Hepatocyte (in vitro differentiated cells): ENCODE measurements around the gene FGFR3. TPM values are rescaled to one million over a fixed set of nuclear protein-coding genes. Genes with fewer than 3 reads are reported as not detected.

Experiments used
- DNase-seq: peaks from one replicate; pipeline ENCODE4 v3.0.0-alpha.2; 2016; ENCODE audit warnings: low spot score
- H2AFZ ChIP-seq: fragments of 200-600 bp; sonication (generic); 2 replicates; pipeline ENCODE4 v1.6.0; 2016; ENCODE audit warnings: antibody characterized with exemption, mild to moderate bottlenecking
- H3K27ac ChIP-seq: fragments of 200-600 bp; sonication (generic); 2 replicates; pipeline ENCODE4 v1.5.1; 2016; ENCODE audit warnings: mild to moderate bottlenecking
- H3K27me3 ChIP-seq: fragments of 200-600 bp; sonication (generic); 2 replicates; pipeline ENCODE4 v1.6.1; 2016
- H3K36me3 ChIP-seq: fragments of 200-600 bp; sonication (generic); replicated peaks from 2 replicates; pipeline ENCODE4 v1.5.1; 2016; ENCODE audit warnings: low read depth; ENCODE audit not compliant: insufficient read depth
- H3K4me1 ChIP-seq: fragments of 200-600 bp; sonication (generic); 2 replicates; pipeline ENCODE4 v1.5.1; 2016; ENCODE audit warnings: mild to moderate bottlenecking, moderate library complexity; ENCODE audit not compliant: insufficient read depth
- H3K4me2 ChIP-seq: fragments of 200-600 bp; sonication (generic); 2 replicates; pipeline ENCODE4 v1.6.0; 2016
- H3K4me3 ChIP-seq: fragments of 200-600 bp; sonication (generic); 2 replicates; pipeline ENCODE4 v1.5.1; 2016; ENCODE audit warnings: mild to moderate bottlenecking
- H3K79me2 ChIP-seq: fragments of 200-600 bp; sonication (generic); 2 replicates; pipeline ENCODE4 v1.6.0; 2017; ENCODE audit warnings: mild to moderate bottlenecking
- H3K9me2 ChIP-seq: fragments of 200-600 bp; sonication (generic); replicated peaks from 2 replicates; pipeline ENCODE4 v1.6.0; 2017; ENCODE audit warnings: mild to moderate bottlenecking; ENCODE audit not compliant: insufficient read depth
- H3K9me3 ChIP-seq: fragments of 200-600 bp; sonication (generic); 2 replicates; pipeline ENCODE4 v1.5.1; 2016; ENCODE audit warnings: low read depth, mild to moderate bottlenecking
- H4K20me1 ChIP-seq: fragments of 200-600 bp; sonication (generic); 2 replicates; pipeline ENCODE4 v1.6.0; 2016; ENCODE audit warnings: mild to moderate bottlenecking; ENCODE audit not compliant: insufficient read depth, poor library complexity, severe bottlenecking
- CTCF ChIP-seq: fragments of 200-600 bp; sonication (generic); IDR thresholded peaks from 2 replicates; pipeline ENCODE4 v1.5.1; 2016; ENCODE audit warnings: antibody characterized with exemption, mild to moderate bottlenecking; ENCODE audit not compliant: poor library complexity
- EZH2 ChIP-seq: fragments of 200-600 bp; sonication (generic); IDR thresholded peaks from 2 replicates; pipeline ENCODE4 v1.6.1; 2016; ENCODE audit warnings: antibody characterized with exemption, mild to moderate bottlenecking, borderline replicate concordance
- EZH2phosphoT487 ChIP-seq: fragments of 200-600 bp; sonication (generic); IDR thresholded peaks from one replicate; pipeline ENCODE4 v1.6.1; 2018; ENCODE audit warnings: antibody characterized with exemption, mild to moderate bottlenecking, low read depth, moderate library complexity; ENCODE audit not compliant: unreplicated experiment, severe bottlenecking
- WGBS: methylation state at CpG from one replicate; pipeline ENCODE4 v1.1.6; 2016; ENCODE audit warnings: low lambda C conversion rate; ENCODE audit errors: missing lambda C conversion rate; 5-methylcytosine and 5-hydroxymethylcytosine counted together
- polyA plus RNA-seq: library from polyadenylated mRNA; unstranded; fragments of >200 nt; fragmentation: Nextera tagmentation; extraction: Ambion mirVana; gene quantifications from 2 replicates; pipeline ENCODE4 v1.2.1, GENCODE V29; 2016
- total RNA-seq: library from RNA; depleted of rRNA; stranded (reverse); fragments of >200 nt; gene quantifications from 2 replicates; pipeline ENCODE4 v1.2.3, GENCODE V29; 2014

FGFR3 gene
- total and polyA plus RNA-seq, 2 experiments from 2014 or later, result 82.0 to 99.8 TPM

- no peaks in the 10 kb centered on the region for H3K27me3 ChIP-seq
- H3K9me3 ChIP-seq, result no peaks in the 10 kb centered on the region
- no peak overlapping the region for H3K4me2 ChIP-seq
- no peak overlapping the region for H3K27ac ChIP-seq
- no peak overlapping the region for H3K4me3 ChIP-seq
- no peaks in the 10 kb centered on the region for H3K79me2 ChIP-seq
- WGBS, result 91% methylated on average over 19 of the region's 19 CpGs
- TF ChIP-seq EZH2phosphoT487 (no peak), CTCF (no peak), EZH2 (no peak)
- no peaks in the 10 kb centered on the region for H3K36me3 ChIP-seq
- H4K20me1 ChIP-seq, result no peaks in the 10 kb centered on the region
- H2AFZ ChIP-seq, result no peak overlapping the region
- no peaks in the 10 kb centered on the region for H3K9me2 ChIP-seq
- DNase-seq, result no peak
- H3K4me1 ChIP-seq, result no peaks in the 10 kb centered on the region
These were observed 32.2 kb downstream of the FGFR3 start for GRCh38 chr4:1825326-1825725.

GRCh38 chr4:1826531-1827350, 33.6 kb downstream of the FGFR3 start:
- Histone ChIP-seq H3K79me2 (no peaks in the 10 kb centered on the region), H3K9me2 (no peaks in the 10 kb centered on the region), H3K27me3 (no peaks in the 10 kb centered on the region), H3K9me3 (no peaks in the 10 kb centered on the region), H3K36me3 (no peaks in the 10 kb centered on the region), H4K20me1 (no peaks in the 10 kb centered on the region), H3K4me1 (no peaks in the 10 kb centered on the region), H3K4me3 (no peak overlapping the region), H3K27ac (no peak overlapping the region), H2AFZ (no peak overlapping the region), H3K4me2 (no peak overlapping the region)
- no peak for DNase-seq
- no peak for TF ChIP-seq CTCF
- no peak for TF ChIP-seq EZH2phosphoT487
- no peak for TF ChIP-seq EZH2
- 95% methylated on average over 30 of the region's 30 CpGs for WGBS

GRCh38 chr4:1830234-1830633, 37.1 kb downstream of the FGFR3 start:
- TF ChIP-seq EZH2phosphoT487, result no peak
- H3K36me3 ChIP-seq, result no peaks in the 10 kb centered on the region
- no peaks in the 10 kb centered on the region for H3K4me1 ChIP-seq
- no peak overlapping the region for H2AFZ ChIP-seq
- no peak overlapping the region for H3K4me3 ChIP-seq
- no peaks in the 10 kb centered on the region for H4K20me1 ChIP-seq
- H3K9me2 ChIP-seq, result no peaks in the 10 kb centered on the region
- no peak overlapping the region for H3K4me2 ChIP-seq
- H3K79me2 ChIP-seq, result no peaks in the 10 kb centered on the region
- no peaks in the 10 kb centered on the region for H3K9me3 ChIP-seq
- H3K27ac ChIP-seq, result no peak overlapping the region
- no peaks in the 10 kb centered on the region for H3K27me3 ChIP-seq
- WGBS, result 94% methylated on average over 3 of the region's 3 CpGs
- no peak for DNase-seq

GRCh38 chr4:1830642-1831228, 37.6 kb downstream of the FGFR3 start:
- H3K9me2 ChIP-seq, result no peaks in the 10 kb centered on the region
- no peak for TF ChIP-seq EZH2phosphoT487
- no peak for TF ChIP-seq CTCF
- TF ChIP-seq EZH2, result no peak
- no peaks in the 10 kb centered on the region for H3K36me3 ChIP-seq

More at GRCh38 chr4:1830642-1831228, 37.6 kb downstream of the FGFR3 start:
- no peaks in the 10 kb centered on the region for H3K27me3 ChIP-seq
- no peaks in the 10 kb centered on the region for H4K20me1 ChIP-seq
- H3K4me2 ChIP-seq, result no peak overlapping the region
- H2AFZ ChIP-seq, result no peak overlapping the region
- no peak for DNase-seq
- 95% methylated on average over 8 of the region's 8 CpGs for WGBS
- no peaks in the 10 kb centered on the region for H3K79me2 ChIP-seq
- no peaks in the 10 kb centered on the region for H3K9me3 ChIP-seq
- no peaks in the 10 kb centered on the region for H3K4me1 ChIP-seq
- no peak overlapping the region for H3K27ac ChIP-seq
- no peak overlapping the region for H3K4me3 ChIP-seq
